HepG2 (cell line): ENCODE measurements around the gene SETD3. TPM values are rescaled to one million over a fixed set of nuclear protein-coding genes. Genes with fewer than 3 reads are reported as not detected.

Experiments
- ATAC-seq: fragments of 200-7000 bp; cut with Tn5 transposase; 3 replicates; pipeline ENCODE4 v1.9.1; 2020; ENCODE audit warnings: mild to moderate bottlenecking, moderate library complexity
- BruUV-seq: library from RNA; stranded (reverse); fragments of 400-500 nt; replicated peaks from 2 replicates; lab custom pipeline; 2021; lab: Mats Ljungman, UMichigan
- CTCF ChIA-PET: fragments of 300-600 bp; formaldehyde crosslinking; extraction: SDS; loops from one replicate; lab custom pipeline; 2021; ENCODE audit warnings: low total read pairs, inconsistent platforms, low intra/inter-chr PET ratio; lab: Yijun Ruan, JAX
- POLR2A ChIA-PET: fragments of 350-600 bp; sonication (Branson Sonifier 250); formaldehyde crosslinking; loops from one replicate; lab custom pipeline; 2020; ENCODE audit warnings: antibody characterized with exemption, inconsistent platforms; lab: Yijun Ruan, JAX
- DNase-seq: peaks from one replicate; pipeline ENCODE4 v3.0.0-alpha.2; 2015; ENCODE audit warnings: low spot score
- FAIRE-seq: peaks from 3 replicates; lab custom pipeline; 2011; peaks lifted over from hg19 to GRCh38; lab: Jason Lieb, UNC
- H2AFZ ChIP-seq: one replicate; pipeline ENCODE4 v1.6.1; 2011; ENCODE audit warnings: low read length, inconsistent platforms
- H3K27ac ChIP-seq: fragments of 300-600 bp; 3 replicates; pipeline ENCODE4 v1.8.0; 2011; ENCODE audit warnings: mixed run types, mild to moderate bottlenecking, mixed read lengths, low read length, inconsistent platforms; ENCODE audit not compliant: insufficient read depth; ENCODE audit errors: extremely low read length
- H3K27me3 ChIP-seq, 2 experiments: fragments of 200-600 bp in 1 of 2; 2 replicates in 1 of 2; 3 replicates in 1 of 2; pipeline versions ENCODE4 v1.6.0 to v1.8.0; 2011; ENCODE audit warnings: low read length in 2 of 2, mild to moderate bottlenecking in 2 of 2, moderate library complexity in 2 of 2, inconsistent platforms in 1 of 2; ENCODE audit not compliant: insufficient read depth in 2 of 2, control insufficient read depth in 1 of 2
- H3K36me3 ChIP-seq, 2 experiments: fragments of 200-600 bp in 1 of 2; replicated peaks in 1 of 2; 2 replicates in 1 of 2; 3 replicates in 1 of 2; pipeline versions ENCODE4 v1.5.1 to v1.8.0; 2011; ENCODE audit warnings: low read length in 2 of 2, inconsistent platforms in 1 of 2; ENCODE audit not compliant: insufficient read depth in 2 of 2, control insufficient read depth in 1 of 2
- H3K4me1 ChIP-seq: 2 replicates; pipeline ENCODE4 v1.5.1; 2012; ENCODE audit warnings: low read length, inconsistent platforms; ENCODE audit not compliant: insufficient read depth
- H3K4me2 ChIP-seq: 2 replicates; pipeline ENCODE4 v1.6.0; 2011; ENCODE audit warnings: low read depth, low read length, inconsistent platforms
- H3K4me3 ChIP-seq, 3 experiments: fragments of 200-600 bp in 1 of 3; sonication (generic), shearing (Covaris generic) in 1 of 3; replicated peaks in 1 of 3; 2 replicates each; pipeline ENCODE4 v1.5.1; 2011 to 2016; ENCODE audit warnings: low read length in 3 of 3, inconsistent platforms in 2 of 3, low read depth in 2 of 3, mild to moderate bottlenecking in 2 of 3, control low read depth in 1 of 3, mixed read lengths in 1 of 3; ENCODE audit not compliant: insufficient read depth in 1 of 3
- H3K79me2 ChIP-seq: one replicate; pipeline ENCODE4 v1.6.1; 2011; ENCODE audit warnings: low read length, inconsistent platforms; ENCODE audit not compliant: insufficient read depth
- H3K9ac ChIP-seq: 2 replicates; pipeline ENCODE4 v1.6.0; 2011; ENCODE audit warnings: mild to moderate bottlenecking, low read depth, low read length, inconsistent platforms; ENCODE audit not compliant: insufficient read depth
- H3K9me3 ChIP-seq: 2 replicates; pipeline ENCODE4 v1.5.1; 2012; ENCODE audit warnings: mild to moderate bottlenecking, low read length
- H4K20me1 ChIP-seq: 2 replicates; pipeline ENCODE4 v1.6.0; 2011; ENCODE audit warnings: inconsistent platforms, mild to moderate bottlenecking, low read length, moderate library complexity; ENCODE audit not compliant: insufficient read depth
- ATF1 ChIP-seq: IDR thresholded peaks from 2 replicates; pipeline ENCODE4 v1.6.1; 2016; ENCODE audit warnings: mild to moderate bottlenecking, control low read depth
- GABPA ChIP-seq, 2 experiments: IDR thresholded peaks; 2 replicates each; pipeline ENCODE4 v1.6.1; 2011 to 2016; ENCODE audit warnings: low read depth in 2 of 2, low read length in 1 of 2, missing biosample characterization in 1 of 2, missing genetic modification characterization in 1 of 2
- KDM2A ChIP-seq: sonication (generic); formaldehyde crosslinking; IDR thresholded peaks from 2 replicates; pipeline ENCODE4 v1.4.0; 2020; ENCODE audit warnings: low read depth, missing genetic modification reagents, borderline replicate concordance
- PITX1 ChIP-seq: sonication (generic); formaldehyde crosslinking; IDR thresholded peaks from 2 replicates; pipeline ENCODE4 v1.5.1; 2020; ENCODE audit warnings: mild to moderate bottlenecking, missing genetic modification reagents
- ZNF572 ChIP-seq: sonication (generic); formaldehyde crosslinking; IDR thresholded peaks from 2 replicates; pipeline ENCODE4 v1.5.1; 2020; ENCODE audit warnings: mild to moderate bottlenecking, missing genetic modification reagents
- WGBS: methylation state at CpG from one replicate; pipeline ENCODE4 v1.1.6; 2017; ENCODE audit warnings: low lambda C conversion rate; 5-methylcytosine and 5-hydroxymethylcytosine counted together
- in situ Hi-C: cut with HindIII; loops from 2 replicates; pipeline ENCODE4 v1.10.0; 2017; ENCODE audit warnings: low pct_unique_long_range_greater_than_20kb; ENCODE audit not compliant: extremely low pct_ligation_motif_present
- intact Hi-C: fragments of 100-400 bp; cut with micrococcal nuclease; formaldehyde crosslinking; loops from one replicate; pipeline ENCODE4 v1.10.0; 2022; ENCODE audit not compliant: unreplicated experiment
- polyA plus RNA-seq, 8 experiments: library from polyadenylated mRNA; depleted of rRNA in 3 of 8; stranded (reverse) in 7 of 8; unstranded in 1 of 8; fragments of >200 nt; fragmentation: Illumina TruSeq in 4 of 8; extraction: Trizol in 4 of 8; gene quantifications; 2 replicates each; pipeline versions ENCODE4 v1.2.1 to v1.2.3, GENCODE V29; 2011 to 2016; ENCODE audit warnings: low read depth in 4 of 8, missing spikeins in 1 of 8, mixed read lengths in 1 of 8; ENCODE audit not compliant: insufficient read depth in 1 of 8
- total RNA-seq, 5 experiments: library from RNA; depleted of rRNA; stranded (reverse); fragments of >200 nt; fragmentation: Illumina TruSeq; extraction: Trizol; gene quantifications; 2 replicates each; pipeline ENCODE4 v1.2.3, GENCODE V29; 2016; ENCODE audit warnings: low read depth in 1 of 5
- TF ChIP-seq, protein P1 (sequence below): sonication (generic); formaldehyde crosslinking; IDR thresholded peaks from 2 replicates; pipeline ENCODE4 v1.4.0; 2020; ENCODE audit warnings: low read depth, mild to moderate bottlenecking, missing genetic modification reagents
- TF ChIP-seq, protein P2 (sequence below): sonication (generic); formaldehyde crosslinking; IDR thresholded peaks from 2 replicates; pipeline ENCODE4 v1.4.0; 2020; ENCODE audit warnings: missing genetic modification reagents, mild to moderate bottlenecking, borderline replicate concordance

SETD3 gene
- total and polyA plus RNA-seq, 2 of the 13 experiments (the other 11 are each of a cell fraction or from before 2014, with no cell fraction given), result 30.3 to 67.1 TPM

DNA sequence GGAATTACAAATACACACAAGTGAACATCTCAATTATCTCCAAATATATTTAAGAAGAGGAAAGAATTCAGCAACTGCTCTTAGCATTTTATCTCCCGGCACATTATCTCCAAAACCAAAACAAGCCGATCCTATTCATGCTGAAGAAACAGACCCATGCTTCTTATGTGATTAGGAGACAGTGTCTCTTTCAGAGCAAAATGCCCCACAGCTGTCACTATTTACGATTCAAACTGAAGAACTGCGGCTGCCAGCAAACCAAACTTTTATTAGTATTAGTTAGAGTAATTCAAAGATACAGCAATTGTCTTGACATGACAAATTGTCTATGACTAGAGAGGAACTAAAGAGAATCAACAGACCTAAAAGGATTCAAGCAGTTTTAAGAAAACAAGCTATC, 79.4 kb downstream of the SETD3 start:
- ATAC-seq, result no peak
- peaks cover 5 to 38% of the 10 kb centered on the region in 2 experiments for H3K36me3 ChIP-seq
- WGBS, result 97% methylated on average over 4 of the region's 4 CpGs
- H3K27ac ChIP-seq, result no peak overlapping the region
- H4K20me1 ChIP-seq, result no peaks in the 10 kb centered on the region
- TF ChIP-seq GABPA (IDR thresholded peaks at IDR 0.05; ENCODE audit: low read depth, low read length) (no peak), GABPA (CRISPR knock-in tag; IDR thresholded peaks at IDR 0.05; ENCODE audit: low read depth) (no peak), ATF1 (CRISPR knock-in tag) (no peak), KDM2A (CRISPR knock-in tag) (no peak), ZNF572 (CRISPR knock-in tag) (no peak), PITX1 (CRISPR knock-in tag) (no peak)
- TF ChIP-seq, protein P1, sequence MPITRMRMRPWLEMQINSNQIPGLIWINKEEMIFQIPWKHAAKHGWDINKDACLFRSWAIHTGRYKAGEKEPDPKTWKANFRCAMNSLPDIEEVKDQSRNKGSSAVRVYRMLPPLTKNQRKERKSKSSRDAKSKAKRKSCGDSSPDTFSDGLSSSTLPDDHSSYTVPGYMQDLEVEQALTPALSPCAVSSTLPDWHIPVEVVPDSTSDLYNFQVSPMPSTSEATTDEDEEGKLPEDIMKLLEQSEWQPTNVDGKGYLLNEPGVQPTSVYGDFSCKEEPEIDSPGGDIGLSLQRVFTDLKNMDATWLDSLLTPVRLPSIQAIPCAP (CRISPR knock-in tag), result no peak
- TF ChIP-seq, protein P2, sequence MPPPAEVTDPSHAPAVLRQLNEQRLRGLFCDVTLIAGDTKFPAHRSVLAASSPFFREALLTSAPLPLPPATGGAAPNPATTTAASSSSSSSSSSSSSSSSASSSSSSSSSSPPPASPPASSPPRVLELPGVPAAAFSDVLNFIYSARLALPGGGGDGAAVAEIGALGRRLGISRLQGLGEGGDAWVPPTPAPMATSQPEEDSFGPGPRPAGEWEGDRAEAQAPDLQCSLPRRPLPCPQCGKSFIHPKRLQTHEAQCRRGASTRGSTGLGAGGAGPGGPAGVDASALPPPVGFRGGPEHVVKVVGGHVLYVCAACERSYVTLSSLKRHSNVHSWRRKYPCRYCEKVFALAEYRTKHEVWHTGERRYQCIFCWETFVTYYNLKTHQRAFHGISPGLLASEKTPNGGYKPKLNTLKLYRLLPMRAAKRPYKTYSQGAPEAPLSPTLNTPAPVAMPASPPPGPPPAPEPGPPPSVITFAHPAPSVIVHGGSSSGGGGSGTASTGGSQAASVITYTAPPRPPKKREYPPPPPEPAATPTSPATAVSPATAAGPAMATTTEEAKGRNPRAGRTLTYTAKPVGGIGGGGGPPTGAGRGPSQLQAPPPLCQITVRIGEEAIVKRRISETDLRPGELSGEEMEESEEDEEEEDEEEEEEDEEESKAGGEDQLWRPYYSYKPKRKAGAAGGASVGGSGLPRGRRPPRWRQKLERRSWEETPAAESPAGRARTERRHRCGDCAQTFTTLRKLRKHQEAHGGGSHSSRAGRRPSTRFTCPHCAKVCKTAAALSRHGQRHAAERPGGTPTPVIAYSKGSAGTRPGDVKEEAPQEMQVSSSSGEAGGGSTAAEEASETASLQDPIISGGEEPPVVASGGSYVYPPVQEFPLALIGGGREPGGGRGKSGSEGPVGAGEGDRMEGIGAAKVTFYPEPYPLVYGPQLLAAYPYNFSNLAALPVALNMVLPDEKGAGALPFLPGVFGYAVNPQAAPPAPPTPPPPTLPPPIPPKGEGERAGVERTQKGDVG (CRISPR knock-in tag), result no peak
- TF ChIP-seq, all 625 proteins: peak for 0
- FAIRE-seq (no peak), DNase-seq (no peak)
- Histone ChIP-seq H3K4me3 (no peak overlapping the region), H3K27me3 (no peaks in the 10 kb centered on the region), H3K4me2 (no peak overlapping the region), H3K9ac (no peak overlapping the region), H3K4me1 (peaks cover 16% of the 10 kb centered on the region), H3K9me3 (no peaks in the 10 kb centered on the region), H2AFZ (no peak overlapping the region), H3K79me2 (no peaks in the 10 kb centered on the region)
- BruUV-seq, result no TSS peak
- ChIA-PET POLR2A (no interaction called here), CTCF (no interaction called here)
- in situ Hi-C loops, result no loop called here
- intact Hi-C loops, result no loop called here
